PFSK-1 (cell line): ENCODE measurements around the gene RPS6KC1.

Source experiments
- FOXP2 ChIP-seq: optimal IDR thresholded peaks from 2 replicates; pipeline ENCODE3; 2011; ENCODE audit warnings: borderline replicate concordance, control low read depth, inconsistent platforms; ENCODE audit not compliant: insufficient read depth; ENCODE audit errors: extremely low read length, extremely low read depth
- POLR2AphosphoS5 ChIP-seq: IDR thresholded peaks from 2 replicates; pipeline ENCODE4 v1.6.1; 2012; ENCODE audit warnings: low read depth, mild to moderate bottlenecking, control low read depth, low read length, moderate library complexity
- SIN3A ChIP-seq: IDR thresholded peaks from 2 replicates; pipeline ENCODE4 v1.6.1; 2012; ENCODE audit warnings: mild to moderate bottlenecking, low read length, moderate library complexity, borderline replicate concordance; ENCODE audit not compliant: insufficient read depth
- TAF1 ChIP-seq: IDR thresholded peaks from 2 replicates; pipeline ENCODE4 v1.6.1; 2012; ENCODE audit warnings: low read length, control low read depth, borderline replicate concordance; ENCODE audit not compliant: insufficient read depth
- TF ChIP-seq, protein P1 (sequence below), 2 experiments: IDR thresholded peaks; 2 replicates each; pipeline versions ENCODE4 v1.6.1 to v1.8.0; 2011 to 2012; ENCODE audit warnings: low read depth in 2 of 2, low read length in 2 of 2, control low read depth in 1 of 2, inconsistent platforms in 1 of 2, mild to moderate bottlenecking in 1 of 2, moderate library complexity in 1 of 2; ENCODE audit not compliant: insufficient read depth in 1 of 2

The RPS6KC1 gene

DNA sequence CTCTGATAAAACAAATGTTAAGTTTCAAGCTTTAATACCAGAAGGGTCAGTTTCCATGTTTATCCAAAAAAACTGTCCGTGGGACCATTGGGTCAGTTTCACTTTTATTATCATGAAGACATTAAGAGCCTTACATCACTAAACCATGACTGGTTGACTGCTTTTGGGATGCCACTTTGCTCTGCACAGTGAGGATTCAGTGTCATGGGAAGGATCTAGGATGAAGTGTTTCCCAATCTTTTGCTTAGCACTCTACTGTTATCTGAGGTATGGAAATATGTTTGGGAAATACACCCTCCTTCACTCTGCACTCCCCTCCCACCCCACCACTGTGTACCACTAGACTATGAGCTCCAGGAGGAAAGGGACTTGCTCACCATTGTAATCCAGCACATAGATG is 16.3 kb downstream of the RPS6KC1 start:
- TF ChIP-seq POLR2AphosphoS5: no peak

DNA sequence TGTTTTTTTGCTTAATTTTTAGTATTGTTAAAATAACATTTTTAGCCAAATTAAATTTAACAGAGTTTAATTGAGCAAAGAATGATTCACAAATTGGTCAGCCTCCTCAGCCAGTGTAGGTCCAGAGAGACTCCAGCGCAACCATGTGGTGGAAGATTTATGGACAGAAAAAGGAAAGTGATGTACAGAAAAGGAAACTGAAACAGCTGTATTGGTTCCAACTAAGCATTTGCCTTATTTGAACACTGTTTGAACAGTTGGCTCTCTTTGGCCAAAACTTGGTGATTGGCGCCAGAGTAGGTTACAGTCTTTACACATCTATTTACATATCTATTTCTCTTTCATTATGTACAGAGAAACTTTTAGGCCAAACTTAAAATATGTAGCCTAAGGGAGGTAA is 19.4 kb downstream of the RPS6KC1 start:
- TF ChIP-seq SIN3A: no peak
- no peak for TF ChIP-seq POLR2AphosphoS5
- no peak for TF ChIP-seq TAF1
- TF ChIP-seq, protein P1, sequence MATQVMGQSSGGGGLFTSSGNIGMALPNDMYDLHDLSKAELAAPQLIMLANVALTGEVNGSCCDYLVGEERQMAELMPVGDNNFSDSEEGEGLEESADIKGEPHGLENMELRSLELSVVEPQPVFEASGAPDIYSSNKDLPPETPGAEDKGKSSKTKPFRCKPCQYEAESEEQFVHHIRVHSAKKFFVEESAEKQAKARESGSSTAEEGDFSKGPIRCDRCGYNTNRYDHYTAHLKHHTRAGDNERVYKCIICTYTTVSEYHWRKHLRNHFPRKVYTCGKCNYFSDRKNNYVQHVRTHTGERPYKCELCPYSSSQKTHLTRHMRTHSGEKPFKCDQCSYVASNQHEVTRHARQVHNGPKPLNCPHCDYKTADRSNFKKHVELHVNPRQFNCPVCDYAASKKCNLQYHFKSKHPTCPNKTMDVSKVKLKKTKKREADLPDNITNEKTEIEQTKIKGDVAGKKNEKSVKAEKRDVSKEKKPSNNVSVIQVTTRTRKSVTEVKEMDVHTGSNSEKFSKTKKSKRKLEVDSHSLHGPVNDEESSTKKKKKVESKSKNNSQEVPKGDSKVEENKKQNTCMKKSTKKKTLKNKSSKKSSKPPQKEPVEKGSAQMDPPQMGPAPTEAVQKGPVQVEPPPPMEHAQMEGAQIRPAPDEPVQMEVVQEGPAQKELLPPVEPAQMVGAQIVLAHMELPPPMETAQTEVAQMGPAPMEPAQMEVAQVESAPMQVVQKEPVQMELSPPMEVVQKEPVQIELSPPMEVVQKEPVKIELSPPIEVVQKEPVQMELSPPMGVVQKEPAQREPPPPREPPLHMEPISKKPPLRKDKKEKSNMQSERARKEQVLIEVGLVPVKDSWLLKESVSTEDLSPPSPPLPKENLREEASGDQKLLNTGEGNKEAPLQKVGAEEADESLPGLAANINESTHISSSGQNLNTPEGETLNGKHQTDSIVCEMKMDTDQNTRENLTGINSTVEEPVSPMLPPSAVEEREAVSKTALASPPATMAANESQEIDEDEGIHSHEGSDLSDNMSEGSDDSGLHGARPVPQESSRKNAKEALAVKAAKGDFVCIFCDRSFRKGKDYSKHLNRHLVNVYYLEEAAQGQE (IDR thresholded peaks at IDR 0.05; ENCODE audit: insufficient read depth in 1 of 2, low read depth in 2 of 2, low read length in 2 of 2): no peak
- no peak for TF ChIP-seq FOXP2

DNA sequence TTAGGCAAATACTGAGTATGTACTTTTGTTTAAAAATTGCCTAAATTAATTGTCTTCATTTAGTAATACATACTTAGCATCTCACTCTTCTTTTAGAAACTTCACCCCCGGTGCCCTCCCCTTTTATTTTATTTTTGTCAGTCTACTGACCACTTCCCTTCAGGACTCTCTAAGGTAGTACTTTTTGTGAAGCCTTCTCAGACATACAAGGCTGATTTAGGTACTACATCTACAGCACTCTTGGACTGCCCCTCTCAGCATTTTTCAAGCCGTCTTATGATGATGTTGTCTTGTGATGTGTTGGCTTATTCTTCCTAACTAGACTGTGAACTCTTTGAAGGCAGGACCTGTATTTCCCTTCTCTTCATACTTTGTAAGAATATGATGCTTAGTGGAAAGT is 24.7 kb downstream of the RPS6KC1 start:
- TF ChIP-seq TAF1: no peak
- TF ChIP-seq FOXP2: no peak
- TF ChIP-seq POLR2AphosphoS5: no peak
- TF ChIP-seq, protein P1 (IDR thresholded peaks at IDR 0.05; ENCODE audit: insufficient read depth in 1 of 2, low read depth in 2 of 2, low read length in 2 of 2): no peak
- no peak for TF ChIP-seq SIN3A

DNA sequence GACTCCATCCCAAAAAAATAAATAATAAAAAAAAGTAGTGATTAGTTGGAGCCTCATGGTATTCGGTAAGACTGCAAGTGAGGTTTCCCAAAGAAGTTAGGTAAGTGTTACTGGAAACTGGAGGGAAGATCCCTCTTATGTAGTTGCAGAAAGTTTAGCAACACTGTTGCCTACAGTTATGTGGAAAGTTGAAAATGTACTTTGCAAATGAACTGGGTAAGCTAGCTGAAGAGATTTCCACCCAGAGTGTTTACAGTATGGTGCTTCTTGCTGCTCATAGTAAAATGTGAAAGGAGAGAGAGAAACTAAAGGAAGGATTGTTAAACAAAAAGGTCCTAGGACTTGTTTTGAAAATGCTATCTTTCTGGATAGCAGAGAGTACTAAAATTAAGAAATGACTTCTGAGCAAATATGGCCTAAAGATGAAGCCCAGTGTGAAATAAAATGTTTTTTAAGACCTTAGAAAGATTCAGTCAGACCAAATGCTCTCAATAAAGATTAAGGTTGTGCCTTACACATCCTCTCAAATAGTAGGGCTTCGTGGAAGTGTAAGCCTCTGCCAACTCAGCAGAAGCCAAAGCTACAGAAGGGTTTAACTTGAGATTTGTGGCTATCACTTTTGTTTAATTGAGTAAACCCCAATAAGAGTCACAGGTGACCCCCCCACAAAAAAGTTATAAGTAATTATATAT is 31.5 kb downstream of the RPS6KC1 start:
- TF ChIP-seq FOXP2 (no peak), POLR2AphosphoS5 (no peak), SIN3A (no peak), TAF1 (no peak)
- TF ChIP-seq, protein P1 (IDR thresholded peaks at IDR 0.05; ENCODE audit: insufficient read depth in 1 of 2, low read depth in 2 of 2, low read length in 2 of 2): no peak

DNA sequence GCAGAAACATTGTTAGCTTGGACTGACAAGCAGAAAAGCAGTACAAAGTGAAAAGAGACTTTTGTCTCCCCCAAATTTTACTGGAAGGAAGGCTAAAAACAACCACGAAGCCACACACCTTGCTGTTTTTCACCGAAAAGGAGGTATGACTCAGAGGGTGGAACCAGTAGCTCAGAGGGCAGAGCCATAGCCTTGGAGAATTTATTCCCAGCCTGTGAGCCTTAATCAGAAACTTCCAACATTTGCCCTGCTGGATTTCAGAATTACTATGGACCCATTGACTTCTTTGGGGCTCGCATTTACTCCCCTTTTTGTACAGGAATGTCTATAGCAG is 32.0 kb downstream of the RPS6KC1 start:
- TF ChIP-seq, protein P1 (IDR thresholded peaks at IDR 0.05; ENCODE audit: insufficient read depth in 1 of 2, low read depth in 2 of 2, low read length in 2 of 2): no peak
- TF ChIP-seq FOXP2: no peak
- no peak for TF ChIP-seq POLR2AphosphoS5
